ENCODE results near the gene ARMC6.

The ARMC6 gene

GRCh38 chr19:19053508-19054314, 20.3 kb downstream of the ARMC6 start:
- H3K36me3 ChIP-seq (ENCODE audit: control insufficient read depth in 2 of 2, insufficient read depth in 2 of 2, low read length in 2 of 2) = peaks cover 28 to 37% of the 10 kb centered on the region in 2 donors

DNA sequence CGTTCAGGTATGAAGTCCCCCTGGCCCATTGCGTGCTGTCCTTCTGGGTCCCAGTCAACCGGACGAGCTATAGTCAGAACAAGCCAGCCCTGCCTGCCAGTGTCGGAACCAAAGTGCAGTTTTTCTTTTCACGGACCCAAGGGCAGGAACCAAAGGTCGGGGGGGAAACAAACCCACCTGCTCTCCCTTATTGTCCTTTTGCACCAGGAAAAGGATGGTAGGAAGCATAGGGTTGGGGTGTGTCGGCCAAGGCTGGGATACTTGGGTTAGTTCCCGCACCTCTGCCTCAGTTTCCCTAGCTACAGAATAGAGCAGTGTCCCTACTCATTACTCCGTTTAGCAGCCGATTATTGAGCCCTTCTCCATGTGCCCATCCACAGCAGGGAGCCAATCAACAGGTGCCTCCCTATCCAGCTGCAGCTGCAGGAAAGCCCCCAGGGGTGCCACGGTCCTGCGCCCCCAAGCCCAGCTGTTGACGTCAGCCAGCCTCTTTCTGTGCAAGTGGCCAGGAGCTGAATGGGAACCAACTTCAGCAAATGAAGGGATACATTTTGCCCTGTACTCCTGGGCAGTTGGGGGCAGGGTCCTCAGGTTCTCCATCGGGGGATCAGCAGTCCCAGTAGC, 21.0 kb downstream of the ARMC6 start:
- H3K27me3 ChIP-seq (ENCODE audit: control insufficient read depth in 1 of 2, insufficient read depth in 2 of 2, low read length in 2 of 2) = no peaks in the 10 kb centered on the region
- no peak overlapping the region for H3K27ac ChIP-seq (ENCODE audit: low read length)
- no peak overlapping the region for H3K9ac ChIP-seq (ENCODE audit: low read length in 2 of 2)
- no peaks in the 10 kb centered on the region for H3K4me1 ChIP-seq (ENCODE audit: control insufficient read depth, insufficient read depth, low read length)
- no peaks in the 10 kb centered on the region for H3K9me3 ChIP-seq (ENCODE audit: control insufficient read depth in 2 of 2, low read length in 2 of 2)
- H3K4me3 ChIP-seq (ENCODE audit: low read length in 2 of 2) = no peak overlapping the region
- peaks cover 28 to 37% of the 10 kb centered on the region in 2 donors for H3K36me3 ChIP-seq (ENCODE audit: control insufficient read depth in 2 of 2, insufficient read depth in 2 of 2, low read length in 2 of 2)

More at GRCh38 chr19:19053508-19054314, 20.3 kb downstream of the ARMC6 start:
- Histone ChIP-seq H3K9me3 (ENCODE audit: control insufficient read depth in 2 of 2, low read length in 2 of 2) (no peaks in the 10 kb centered on the region), H3K4me1 (ENCODE audit: control insufficient read depth, insufficient read depth, low read length) (no peaks in the 10 kb centered on the region), H3K9ac (ENCODE audit: low read length in 2 of 2) (no peak overlapping the region), H3K27ac (ENCODE audit: low read length) (no peak overlapping the region), H3K4me3 (ENCODE audit: low read length in 2 of 2) (no peak overlapping the region), H3K27me3 (ENCODE audit: control insufficient read depth in 1 of 2, insufficient read depth in 2 of 2, low read length in 2 of 2) (no peaks in the 10 kb centered on the region)

DNA sequence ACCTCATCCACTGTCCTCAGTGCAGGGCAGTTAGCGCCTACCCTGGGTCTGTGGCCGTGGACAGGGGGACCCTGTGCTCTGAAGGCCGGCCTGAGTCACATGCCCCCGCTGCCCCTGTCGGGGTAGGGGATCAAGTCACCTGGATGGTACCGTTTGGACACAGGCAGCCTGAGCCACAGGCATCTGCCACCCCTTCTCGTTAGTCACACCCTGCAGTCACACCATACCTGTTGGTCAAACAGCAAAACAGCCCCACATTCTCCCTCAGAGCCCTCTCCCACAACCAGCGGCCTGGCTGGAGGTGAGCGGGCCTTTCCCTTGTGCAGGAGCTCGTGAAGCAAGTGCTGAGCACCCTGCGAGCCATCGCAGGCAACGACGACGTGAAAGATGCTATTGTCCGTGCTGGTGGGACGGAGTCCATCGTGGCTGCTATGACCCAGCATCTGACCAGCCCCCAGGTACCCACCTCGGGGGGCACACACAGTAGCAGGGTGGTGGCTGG, 21.6 kb downstream of the ARMC6 start:
- Histone ChIP-seq H3K9me3 (ENCODE audit: control insufficient read depth in 2 of 2, low read length in 2 of 2) (no peaks in the 10 kb centered on the region), H3K36me3 (ENCODE audit: control insufficient read depth in 2 of 2, insufficient read depth in 2 of 2, low read length in 2 of 2) (peaks cover 28 to 40% of the 10 kb centered on the region in 2 donors), H3K27me3 (ENCODE audit: control insufficient read depth in 1 of 2, insufficient read depth in 2 of 2, low read length in 2 of 2) (no peaks in the 10 kb centered on the region), H3K9ac (ENCODE audit: low read length in 2 of 2) (no peak overlapping the region), H3K4me3 (ENCODE audit: low read length in 2 of 2) (no peak overlapping the region), H3K27ac (ENCODE audit: low read length) (no peak overlapping the region), H3K4me1 (ENCODE audit: control insufficient read depth, insufficient read depth, low read length) (no peaks in the 10 kb centered on the region)

GRCh38 chr19:19055701-19056100, 22.3 kb downstream of the ARMC6 start:
- Histone ChIP-seq H3K27ac (ENCODE audit: low read length) (no peak overlapping the region), H3K9ac (ENCODE audit: low read length in 2 of 2) (no peak overlapping the region), H3K4me3 (ENCODE audit: low read length in 2 of 2) (no peak overlapping the region), H3K36me3 (ENCODE audit: control insufficient read depth in 2 of 2, insufficient read depth in 2 of 2, low read length in 2 of 2) (peaks cover 28 to 38% of the 10 kb centered on the region in 2 donors), H3K4me1 (ENCODE audit: control insufficient read depth, insufficient read depth, low read length) (no peaks in the 10 kb centered on the region), H3K9me3 (ENCODE audit: control insufficient read depth in 2 of 2, low read length in 2 of 2) (no peaks in the 10 kb centered on the region), H3K27me3 (ENCODE audit: control insufficient read depth in 1 of 2, insufficient read depth in 2 of 2, low read length in 2 of 2) (no peaks in the 10 kb centered on the region)

DNA sequence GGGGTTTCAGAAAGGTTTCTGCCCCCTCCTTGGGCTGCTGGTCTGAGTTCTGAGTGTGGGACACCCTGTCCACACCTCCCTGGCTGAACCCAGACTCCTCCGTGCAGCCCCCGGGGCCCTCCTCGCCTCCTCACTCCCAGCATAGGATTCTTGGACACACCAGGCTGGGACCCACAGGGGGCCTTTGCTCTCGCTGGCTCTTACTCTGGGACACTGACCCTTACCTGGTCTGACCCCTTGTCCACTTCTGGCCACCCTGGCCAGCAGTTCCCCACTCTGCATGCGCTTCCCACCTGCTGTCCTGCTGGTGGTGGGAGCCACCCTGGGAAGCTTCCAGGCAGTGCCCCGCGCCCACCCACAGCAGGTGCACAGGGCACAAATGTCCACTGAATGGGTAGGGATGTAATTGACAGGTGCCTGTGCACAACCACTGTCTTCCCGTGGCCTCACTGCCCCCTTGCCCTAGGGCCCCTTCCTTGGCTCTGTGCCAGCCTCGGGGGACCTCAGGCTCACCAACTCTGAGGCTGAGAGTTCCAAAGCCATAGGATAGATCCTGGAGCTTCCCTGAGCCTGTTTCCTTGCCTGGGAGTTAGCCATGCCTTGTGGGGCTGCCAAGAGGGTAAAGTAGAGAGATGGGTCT, 23.4 kb downstream of the ARMC6 start:
- no peak overlapping the region for H3K4me3 ChIP-seq (ENCODE audit: low read length in 2 of 2)
- peaks cover 24 to 32% of the 10 kb centered on the region in 2 donors for H3K36me3 ChIP-seq (ENCODE audit: control insufficient read depth in 2 of 2, insufficient read depth in 2 of 2, low read length in 2 of 2)
- H3K4me1 ChIP-seq (ENCODE audit: control insufficient read depth, insufficient read depth, low read length) = no peaks in the 10 kb centered on the region

DNA sequence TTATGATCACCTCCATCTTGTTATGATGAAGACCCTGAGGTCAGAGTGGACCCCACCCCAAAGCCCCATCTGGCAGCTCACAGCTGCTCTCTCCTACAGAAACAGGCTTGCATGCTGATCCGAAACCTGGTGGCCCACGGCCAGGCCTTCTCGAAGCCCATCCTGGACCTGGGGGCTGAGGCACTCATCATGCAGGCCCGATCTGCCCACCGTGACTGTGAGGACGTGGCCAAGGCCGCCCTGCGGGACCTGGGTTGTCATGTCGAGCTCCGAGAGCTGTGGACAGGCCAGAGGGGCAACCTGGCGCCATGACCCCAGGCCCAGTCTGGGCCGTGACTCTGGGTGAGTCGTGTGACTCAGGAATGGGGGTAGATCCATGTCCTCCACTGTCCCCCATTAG, 23.9 kb downstream of the ARMC6 start:
- no peaks in the 10 kb centered on the region for H3K4me1 ChIP-seq (ENCODE audit: control insufficient read depth, insufficient read depth, low read length)
- no peaks in the 10 kb centered on the region for H3K9me3 ChIP-seq (ENCODE audit: control insufficient read depth in 2 of 2, low read length in 2 of 2)
- no peak overlapping the region for H3K4me3 ChIP-seq (ENCODE audit: low read length in 2 of 2)
- H3K27me3 ChIP-seq (ENCODE audit: control insufficient read depth in 1 of 2, insufficient read depth in 2 of 2, low read length in 2 of 2) = no peaks in the 10 kb centered on the region
- H3K27ac ChIP-seq (ENCODE audit: low read length) = no peak overlapping the region
- peaks cover 19 to 28% of the 10 kb centered on the region in 2 donors for H3K36me3 ChIP-seq (ENCODE audit: control insufficient read depth in 2 of 2, insufficient read depth in 2 of 2, low read length in 2 of 2)
- H3K9ac ChIP-seq (ENCODE audit: low read length in 2 of 2) = no peak overlapping the region

More for the DNA sequence above, 23.4 kb downstream of the ARMC6 start:
- Histone ChIP-seq H3K9ac (ENCODE audit: low read length in 2 of 2) (no peak overlapping the region), H3K9me3 (ENCODE audit: control insufficient read depth in 2 of 2, low read length in 2 of 2) (no peaks in the 10 kb centered on the region), H3K27me3 (ENCODE audit: control insufficient read depth in 1 of 2, insufficient read depth in 2 of 2, low read length in 2 of 2) (no peaks in the 10 kb centered on the region), H3K27ac (ENCODE audit: low read length) (no peak overlapping the region)

GRCh38 chr19:19057720-19058119, 24.3 kb downstream of the ARMC6 start:
- Histone ChIP-seq H3K4me1 (ENCODE audit: control insufficient read depth, insufficient read depth, low read length) (peaks cover 1% of the 10 kb centered on the region), H3K9me3 (ENCODE audit: control insufficient read depth in 2 of 2, low read length in 2 of 2) (no peaks in the 10 kb centered on the region), H3K27ac (ENCODE audit: low read length) (no peak overlapping the region), H3K36me3 (ENCODE audit: control insufficient read depth in 2 of 2, insufficient read depth in 2 of 2, low read length in 2 of 2) (peaks cover 15 to 26% of the 10 kb centered on the region in 2 donors), H3K9ac (ENCODE audit: low read length in 2 of 2) (no peak overlapping the region), H3K27me3 (ENCODE audit: control insufficient read depth in 1 of 2, insufficient read depth in 2 of 2, low read length in 2 of 2) (no peaks in the 10 kb centered on the region), H3K4me3 (ENCODE audit: low read length in 2 of 2) (no peak overlapping the region)

- peaks cover 11 to 21% of the 10 kb centered on the region in 2 donors for H3K36me3 ChIP-seq (ENCODE audit: control insufficient read depth in 2 of 2, insufficient read depth in 2 of 2, low read length in 2 of 2)
- no peak overlapping the region for H3K4me3 ChIP-seq (ENCODE audit: low read length in 2 of 2)
- no peaks in the 10 kb centered on the region for H3K27me3 ChIP-seq (ENCODE audit: control insufficient read depth in 1 of 2, insufficient read depth in 2 of 2, low read length in 2 of 2)
- peaks cover 8% of the 10 kb centered on the region for H3K4me1 ChIP-seq (ENCODE audit: control insufficient read depth, insufficient read depth, low read length)
- H3K27ac ChIP-seq (ENCODE audit: low read length) = no peak overlapping the region
- no peaks in the 10 kb centered on the region for H3K9me3 ChIP-seq (ENCODE audit: control insufficient read depth in 2 of 2, low read length in 2 of 2)
- no peak overlapping the region for H3K9ac ChIP-seq (ENCODE audit: low read length in 2 of 2)
Measured at GRCh38 chr19:19059018-19059836, 25.8 kb downstream of the ARMC6 start.

- Histone ChIP-seq H3K9me3 (ENCODE audit: control insufficient read depth in 2 of 2, low read length in 2 of 2) (no peaks in the 10 kb centered on the region), H3K4me1 (ENCODE audit: control insufficient read depth, insufficient read depth, low read length) (peaks cover 16% of the 10 kb centered on the region), H3K27ac (ENCODE audit: low read length) (no peak overlapping the region), H3K4me3 (ENCODE audit: low read length in 2 of 2) (no peak overlapping the region), H3K36me3 (ENCODE audit: control insufficient read depth in 2 of 2, insufficient read depth in 2 of 2, low read length in 2 of 2) (peaks cover 3 to 13% of the 10 kb centered on the region in 2 donors), H3K9ac (ENCODE audit: low read length in 2 of 2) (no peak overlapping the region), H3K27me3 (ENCODE audit: control insufficient read depth in 1 of 2, insufficient read depth in 2 of 2, low read length in 2 of 2) (no peaks in the 10 kb centered on the region)
Measured at GRCh38 chr19:19059837-19060611, 26.6 kb downstream of the ARMC6 start.
